ENCODE data around the gene AKAP7.

The AKAP7 gene

DNA sequence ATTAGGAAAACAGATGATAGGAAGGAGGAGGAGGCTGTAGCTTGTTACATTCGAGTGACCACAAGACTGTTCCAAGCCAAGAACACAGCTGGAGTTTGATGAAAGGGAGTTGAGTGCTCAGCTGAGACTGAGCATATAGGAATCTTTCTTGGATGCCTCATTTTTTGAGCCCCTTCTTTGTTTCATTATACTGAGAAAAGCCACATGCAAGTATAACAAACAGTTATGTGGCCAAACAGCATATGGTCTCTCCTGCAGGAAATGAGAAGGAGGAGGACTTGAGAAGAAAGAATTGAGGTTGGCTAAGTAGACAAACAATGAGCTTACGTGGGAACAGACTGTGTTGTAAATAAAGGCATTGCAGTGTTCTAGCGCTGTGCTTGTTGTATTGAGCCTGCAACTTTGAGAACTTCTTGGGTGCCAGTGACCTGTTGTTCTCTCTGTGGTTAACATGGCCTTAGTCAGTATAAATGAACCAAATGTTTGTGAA, 78.3 kb downstream of the AKAP7 start:
- Histone ChIP-seq H3K9me3 (ENCODE audit: low read length) (no peaks in the 10 kb centered on the region), H3K27me3 (ENCODE audit: insufficient read depth, low read length) (no peaks in the 10 kb centered on the region), H3K4me3 (ENCODE audit: low read depth, low read length, poor library complexity, severe bottlenecking) (no peak overlapping the region), H3K27ac (ENCODE audit: low read depth, low read length, poor library complexity, severe bottlenecking) (no peak overlapping the region), H4K20me1 (ENCODE audit: insufficient read depth, low read length) (no peaks in the 10 kb centered on the region), H3K4me1 (ENCODE audit: insufficient read depth, low read length, severe bottlenecking) (no peaks in the 10 kb centered on the region), H3K36me3 (ENCODE audit: insufficient read depth, low read length) (no peaks in the 10 kb centered on the region), H3K9me2 (ENCODE audit: low read depth, low read length) (no peaks in the 10 kb centered on the region), H3K79me2 (ENCODE audit: insufficient read depth, low read length) (no peaks in the 10 kb centered on the region), H3K9ac (ENCODE audit: low read length) (no peak overlapping the region), H2AFZ (ENCODE audit: low read length) (no peak overlapping the region), H3F3A (ENCODE audit: insufficient read depth, low read length) (no peaks in the 10 kb centered on the region), H3K4me2 (ENCODE audit: low read length) (no peak overlapping the region)
- TF ChIP-seq, protein P1, sequence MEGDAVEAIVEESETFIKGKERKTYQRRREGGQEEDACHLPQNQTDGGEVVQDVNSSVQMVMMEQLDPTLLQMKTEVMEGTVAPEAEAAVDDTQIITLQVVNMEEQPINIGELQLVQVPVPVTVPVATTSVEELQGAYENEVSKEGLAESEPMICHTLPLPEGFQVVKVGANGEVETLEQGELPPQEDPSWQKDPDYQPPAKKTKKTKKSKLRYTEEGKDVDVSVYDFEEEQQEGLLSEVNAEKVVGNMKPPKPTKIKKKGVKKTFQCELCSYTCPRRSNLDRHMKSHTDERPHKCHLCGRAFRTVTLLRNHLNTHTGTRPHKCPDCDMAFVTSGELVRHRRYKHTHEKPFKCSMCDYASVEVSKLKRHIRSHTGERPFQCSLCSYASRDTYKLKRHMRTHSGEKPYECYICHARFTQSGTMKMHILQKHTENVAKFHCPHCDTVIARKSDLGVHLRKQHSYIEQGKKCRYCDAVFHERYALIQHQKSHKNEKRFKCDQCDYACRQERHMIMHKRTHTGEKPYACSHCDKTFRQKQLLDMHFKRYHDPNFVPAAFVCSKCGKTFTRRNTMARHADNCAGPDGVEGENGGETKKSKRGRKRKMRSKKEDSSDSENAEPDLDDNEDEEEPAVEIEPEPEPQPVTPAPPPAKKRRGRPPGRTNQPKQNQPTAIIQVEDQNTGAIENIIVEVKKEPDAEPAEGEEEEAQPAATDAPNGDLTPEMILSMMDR (IDR thresholded peaks at IDR 0.05; ENCODE audit: low read length), result no peak
- TF ChIP-seq EZH2 (IDR thresholded peaks at IDR 0.05; ENCODE audit: borderline replicate concordance, low read length), result no peak

DNA sequence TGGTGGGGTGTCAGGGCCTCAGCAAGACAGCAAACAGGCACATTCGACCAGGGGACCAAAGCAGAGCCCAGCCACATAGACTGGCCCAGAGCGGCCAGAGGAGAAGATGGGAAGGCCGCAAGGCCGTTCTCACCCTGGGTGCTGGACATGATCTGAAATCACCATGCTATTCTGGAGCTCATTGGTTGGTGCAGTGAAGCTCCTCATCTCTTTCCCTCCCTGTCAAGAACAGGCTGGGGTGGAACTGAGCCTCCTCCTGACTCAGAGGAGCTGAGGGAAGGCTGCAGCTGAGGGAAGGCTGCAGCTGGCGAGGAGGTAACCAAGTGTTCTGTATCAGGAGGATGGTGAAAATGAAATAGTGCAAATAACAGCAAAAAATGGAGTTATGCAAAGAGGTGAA, 80.0 kb downstream of the AKAP7 start:
- TF ChIP-seq, protein P1 (IDR thresholded peaks at IDR 0.05; ENCODE audit: low read length), result no peak
- TF ChIP-seq EZH2 (IDR thresholded peaks at IDR 0.05; ENCODE audit: borderline replicate concordance, low read length), result no peak
- no peak overlapping the region for H3K27ac ChIP-seq (ENCODE audit: low read depth, low read length, poor library complexity, severe bottlenecking)
- H2AFZ ChIP-seq (ENCODE audit: low read length), result no peak overlapping the region
- no peak overlapping the region for H3K4me2 ChIP-seq (ENCODE audit: low read length)
- H3K36me3 ChIP-seq (ENCODE audit: insufficient read depth, low read length), result no peaks in the 10 kb centered on the region
- H3K27me3 ChIP-seq (ENCODE audit: insufficient read depth, low read length), result no peaks in the 10 kb centered on the region
- H3K9me2 ChIP-seq (ENCODE audit: low read depth, low read length), result no peaks in the 10 kb centered on the region
- H3K9ac ChIP-seq (ENCODE audit: low read length), result no peak overlapping the region
- no peaks in the 10 kb centered on the region for H3K9me3 ChIP-seq (ENCODE audit: low read length)
- H4K20me1 ChIP-seq (ENCODE audit: insufficient read depth, low read length), result no peaks in the 10 kb centered on the region
- no peaks in the 10 kb centered on the region for H3F3A ChIP-seq (ENCODE audit: insufficient read depth, low read length)
- H3K4me1 ChIP-seq (ENCODE audit: insufficient read depth, low read length, severe bottlenecking), result no peaks in the 10 kb centered on the region
- H3K79me2 ChIP-seq (ENCODE audit: insufficient read depth, low read length), result no peaks in the 10 kb centered on the region
- no peak overlapping the region for H3K4me3 ChIP-seq (ENCODE audit: low read depth, low read length, poor library complexity, severe bottlenecking)

DNA sequence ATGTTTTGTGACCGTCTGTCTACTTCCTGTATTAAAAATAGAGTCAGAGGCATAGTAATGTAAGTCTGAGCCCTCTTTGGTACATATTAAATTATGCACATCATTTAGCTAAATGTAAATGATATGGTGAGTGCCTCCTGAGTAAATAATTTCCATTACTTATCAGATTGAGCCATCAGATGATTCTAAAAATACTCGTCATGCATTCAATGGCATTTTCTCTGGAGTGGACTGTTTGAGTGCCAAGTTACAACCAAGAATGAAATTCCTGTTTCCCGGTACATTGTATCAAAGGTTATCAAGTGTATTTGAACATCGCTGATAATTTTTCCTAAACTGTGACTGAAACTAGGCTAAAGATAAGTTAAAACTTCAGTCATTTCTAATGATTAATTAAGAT, 81.0 kb downstream of the AKAP7 start:
- Histone ChIP-seq H3K36me3 (ENCODE audit: insufficient read depth, low read length) (no peaks in the 10 kb centered on the region), H3K4me3 (ENCODE audit: low read depth, low read length, poor library complexity, severe bottlenecking) (no peak overlapping the region), H3F3A (ENCODE audit: insufficient read depth, low read length) (no peaks in the 10 kb centered on the region), H3K27ac (ENCODE audit: low read depth, low read length, poor library complexity, severe bottlenecking) (no peak overlapping the region), H3K9me3 (ENCODE audit: low read length) (no peaks in the 10 kb centered on the region), H3K79me2 (ENCODE audit: insufficient read depth, low read length) (no peaks in the 10 kb centered on the region), H3K27me3 (ENCODE audit: insufficient read depth, low read length) (no peaks in the 10 kb centered on the region), H2AFZ (ENCODE audit: low read length) (no peak overlapping the region), H3K4me2 (ENCODE audit: low read length) (no peak overlapping the region), H3K9ac (ENCODE audit: low read length) (no peak overlapping the region), H4K20me1 (ENCODE audit: insufficient read depth, low read length) (no peaks in the 10 kb centered on the region), H3K4me1 (ENCODE audit: insufficient read depth, low read length, severe bottlenecking) (no peaks in the 10 kb centered on the region), H3K9me2 (ENCODE audit: low read depth, low read length) (no peaks in the 10 kb centered on the region)
- TF ChIP-seq, protein P1 (IDR thresholded peaks at IDR 0.05; ENCODE audit: low read length), result no peak
- TF ChIP-seq EZH2 (IDR thresholded peaks at IDR 0.05; ENCODE audit: borderline replicate concordance, low read length), result no peak

Data from OCI-LY1 (cell line).